ENCODE measurements around the gene ZRANB3.
"Not testable (repeated sequence)": the region's sequence is repeated elsewhere in the genome, so short reads cannot be mapped to it uniquely, and the experiment has no call there.

The ZRANB3 gene

DNA sequence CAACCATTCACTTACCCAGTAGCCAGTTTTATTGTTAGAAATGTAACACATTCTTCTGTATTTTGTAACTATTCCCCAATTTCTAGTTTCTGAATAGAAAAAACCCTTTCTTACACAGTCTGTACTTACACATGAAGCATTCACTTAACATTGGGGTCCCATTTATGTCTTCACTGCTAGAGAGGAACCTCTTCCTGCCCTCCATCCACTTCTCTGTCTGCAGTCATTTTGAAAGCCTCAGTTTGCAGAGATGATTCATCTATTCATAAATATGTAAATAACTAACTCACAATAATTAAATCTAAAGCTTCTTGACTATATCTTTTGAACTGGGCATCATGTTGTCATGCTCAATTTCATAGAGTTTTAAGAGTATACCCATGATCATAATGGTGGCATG is 55.9 kb downstream of the ZRANB3 start:
- FAIRE-seq, result no peak

DNA sequence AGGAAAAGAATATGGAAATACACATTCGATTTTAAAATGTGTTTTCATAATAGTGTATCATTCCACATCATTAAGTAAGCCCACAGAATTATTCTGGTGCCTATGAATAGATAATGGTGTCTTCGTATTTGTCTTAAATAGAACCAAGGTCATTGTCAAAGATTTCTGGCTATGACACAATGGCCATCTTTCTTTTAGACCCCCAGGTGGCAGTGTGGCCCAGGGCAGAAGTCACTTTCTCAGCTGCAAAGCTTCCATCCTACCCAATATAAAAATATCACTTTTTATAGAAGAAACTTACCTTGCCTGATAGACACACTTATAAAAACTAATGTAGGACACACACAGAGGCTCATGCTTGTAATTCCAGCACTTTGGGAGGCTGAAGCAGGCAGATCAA is 57.5 kb downstream of the ZRANB3 start:
- FAIRE-seq, result peak; percentile 37

DNA sequence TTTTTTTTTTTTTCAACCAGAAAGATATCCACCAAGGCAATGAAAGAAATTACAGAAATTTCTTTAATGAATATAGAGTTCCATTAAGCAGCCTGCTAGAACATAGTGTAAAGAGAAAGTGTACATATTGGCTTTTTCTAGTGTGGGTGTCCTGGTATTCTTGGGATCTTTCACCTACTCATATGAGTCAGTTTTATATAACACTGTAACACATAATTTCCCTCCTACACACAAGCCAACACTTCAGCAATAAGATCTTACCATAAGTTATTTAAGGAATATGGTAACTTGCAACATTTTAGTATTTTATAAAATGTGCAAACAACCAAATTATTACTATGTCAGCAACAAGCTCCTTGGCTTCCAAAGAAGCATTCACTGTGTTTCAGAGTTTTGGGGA is 59.9 kb downstream of the ZRANB3 start:
- FAIRE-seq, result no peak

DNA sequence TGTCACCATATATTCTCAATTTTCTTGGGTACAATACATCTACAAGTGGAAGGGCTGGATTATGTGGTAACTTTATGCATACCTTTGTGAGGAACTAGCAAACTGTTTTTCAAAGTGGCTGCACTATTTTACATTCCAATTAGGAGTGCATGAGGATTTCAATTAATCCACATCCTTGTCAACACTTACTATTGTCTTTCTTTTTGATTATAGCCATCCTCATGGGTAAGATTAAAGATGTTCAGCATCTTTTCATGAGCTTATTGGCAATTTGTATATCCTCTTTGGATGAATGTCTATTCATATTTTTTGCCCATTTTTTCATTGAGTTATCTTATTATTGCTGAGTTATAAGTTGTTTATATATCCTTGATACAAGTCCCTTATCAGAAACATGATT is 73.7 kb downstream of the ZRANB3 start:
- no peak for FAIRE-seq

DNA sequence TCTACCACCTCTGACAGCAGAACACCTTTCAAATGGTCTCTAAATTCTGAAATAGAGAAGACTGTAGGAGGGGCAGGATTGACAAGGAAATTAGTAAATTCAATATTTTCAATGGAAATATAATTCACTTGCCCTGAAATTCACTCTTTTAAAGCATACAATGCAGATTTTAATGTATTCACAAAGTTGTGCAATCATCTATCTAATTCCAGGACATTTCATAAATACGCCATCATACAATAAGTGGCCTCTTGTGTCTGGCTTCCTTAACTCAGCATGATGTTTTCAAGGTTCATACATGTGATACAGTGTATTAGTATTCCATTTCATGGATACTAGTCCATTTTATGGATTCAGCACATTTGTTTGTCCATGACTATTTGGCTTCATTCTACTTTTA is 74.2 kb downstream of the ZRANB3 start:
- FAIRE-seq, result no peak

DNA sequence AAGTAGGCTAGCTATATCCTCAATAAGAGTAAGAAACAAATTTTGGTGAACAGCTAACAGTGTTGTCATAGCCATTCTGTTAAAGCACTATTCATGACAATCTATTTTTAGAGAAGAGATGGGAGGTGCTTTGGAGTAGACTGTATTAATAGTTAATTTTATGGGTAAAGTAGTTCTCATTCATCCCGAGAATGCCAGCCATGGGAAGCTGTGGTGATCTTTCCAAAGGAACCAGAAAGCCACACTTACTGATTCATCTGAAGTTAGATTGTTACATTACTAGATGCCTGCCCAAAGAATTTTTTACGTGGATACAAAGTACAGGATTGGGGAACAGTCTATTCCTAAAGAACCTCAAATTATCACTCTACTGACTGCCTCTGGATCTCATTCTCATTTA is 74.6 kb downstream of the ZRANB3 start:
- no peak for FAIRE-seq

DNA sequence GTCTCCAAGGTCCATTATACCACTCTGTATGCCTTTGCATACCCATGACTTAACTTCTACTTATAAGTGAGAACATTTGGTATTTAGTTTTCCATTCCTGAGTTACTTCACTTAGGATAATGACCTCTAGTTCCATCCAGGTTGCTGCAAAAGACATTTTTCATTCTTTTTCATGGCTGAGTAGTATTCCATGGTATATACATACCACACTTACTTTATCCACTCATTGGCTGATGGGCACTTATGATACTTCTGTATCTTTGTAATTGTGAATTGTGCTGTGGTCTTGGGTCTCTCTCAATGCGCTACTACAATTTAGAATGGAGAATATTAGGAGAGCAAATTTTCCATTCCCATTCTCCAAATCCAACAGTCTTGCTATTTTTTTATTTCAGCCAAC is 76.4 kb downstream of the ZRANB3 start:
- FAIRE-seq, result no peak

DNA sequence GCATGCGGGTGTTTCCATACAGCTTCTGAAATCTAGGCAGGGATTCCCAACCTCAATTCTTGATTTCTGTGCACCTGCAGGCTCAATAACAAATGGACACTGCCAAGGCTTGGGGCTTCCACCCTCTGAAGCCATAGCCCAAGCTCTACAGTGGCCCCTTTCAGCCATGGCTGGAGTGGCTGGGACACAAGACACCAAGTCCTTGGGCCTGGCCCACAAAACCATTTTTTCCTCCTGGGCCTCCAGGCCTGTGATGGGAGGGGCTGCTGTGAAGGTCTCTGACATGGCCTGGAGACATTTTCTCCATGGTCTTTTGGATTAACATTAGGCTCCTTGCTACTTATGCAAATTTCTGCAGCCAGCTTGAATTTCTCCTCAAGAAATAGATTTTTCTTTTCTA is 78.0 kb downstream of the ZRANB3 start:
- FAIRE-seq, result not testable (repeated sequence)

DNA sequence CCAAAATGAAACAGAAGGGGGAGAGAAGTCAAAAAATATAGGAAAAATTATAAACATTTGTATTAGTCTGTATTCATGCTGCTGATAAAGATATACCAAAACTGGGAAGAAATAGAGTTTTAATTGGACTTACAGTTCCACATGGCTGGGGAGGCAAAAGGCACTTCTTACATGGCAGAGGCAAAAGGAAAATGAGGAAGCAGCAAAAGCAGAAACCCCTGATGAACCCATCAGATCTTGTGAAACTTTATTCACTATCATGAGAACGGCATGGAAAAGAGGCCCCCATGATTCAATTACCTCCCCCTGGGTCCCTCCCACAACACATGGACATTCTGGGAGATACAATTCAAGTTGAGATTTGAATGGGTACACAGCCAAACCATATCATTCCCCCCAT is 79.1 kb downstream of the ZRANB3 start:
- FAIRE-seq, result no peak

DNA sequence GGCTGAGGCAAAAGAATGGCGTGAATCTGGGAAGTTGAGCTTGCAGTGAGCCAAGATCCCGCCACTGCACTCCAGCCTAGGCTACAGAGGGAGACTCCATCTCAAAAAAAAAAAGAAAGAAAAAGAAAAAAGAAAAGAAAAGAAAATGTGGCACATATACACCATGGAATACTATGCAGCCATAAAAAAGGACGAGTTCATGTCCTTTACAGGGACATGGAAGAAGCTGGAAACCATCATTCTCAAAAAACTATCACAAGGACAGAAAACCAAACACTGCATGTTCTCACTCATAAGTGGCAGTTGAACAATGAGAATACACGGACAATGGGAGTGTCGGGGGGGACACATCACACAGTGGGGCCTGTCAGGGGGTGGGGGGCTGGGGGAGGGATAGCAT is 88.0 kb downstream of the ZRANB3 start:
- not testable (repeated sequence) for FAIRE-seq

DNA sequence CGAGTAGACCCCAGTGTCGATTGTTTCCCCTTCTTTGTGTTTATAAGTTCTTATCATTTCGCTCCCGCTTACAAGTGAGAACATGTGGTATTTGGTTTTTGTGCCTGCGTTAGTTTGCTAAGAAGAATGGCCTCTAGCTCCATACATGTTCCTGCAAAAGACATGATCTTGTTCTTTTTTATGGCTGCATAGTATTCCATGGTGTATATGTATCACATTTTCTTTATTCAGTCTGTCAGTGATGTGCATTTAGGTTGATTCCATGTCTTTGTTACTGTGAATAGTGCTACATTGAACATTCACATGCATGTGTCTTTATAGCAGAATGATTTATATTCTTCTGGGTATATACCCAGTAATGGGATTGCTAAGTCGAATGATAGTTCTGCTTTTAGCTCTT is 95.9 kb downstream of the ZRANB3 start:
- not testable (repeated sequence) for FAIRE-seq

DNA sequence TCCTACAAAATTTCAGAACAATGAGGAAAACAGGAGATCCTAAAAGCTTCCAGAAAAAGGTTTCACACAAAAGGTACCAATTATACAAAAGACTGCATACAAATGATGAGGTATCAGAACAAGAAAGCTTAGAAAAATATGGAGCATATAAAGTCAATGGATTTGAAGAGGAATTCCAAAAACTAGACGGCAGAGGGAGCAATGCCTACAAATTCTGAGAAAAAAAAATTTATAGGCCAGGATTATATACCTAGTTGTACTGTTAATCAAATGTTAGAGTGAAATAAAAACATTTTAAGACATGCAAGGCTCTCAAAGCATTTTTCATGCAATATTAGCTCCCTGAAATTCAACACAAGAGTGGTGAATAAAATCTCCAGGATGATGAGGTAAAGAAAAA is 106.2 kb downstream of the ZRANB3 start:
- FAIRE-seq, result peak; percentile 45

DNA sequence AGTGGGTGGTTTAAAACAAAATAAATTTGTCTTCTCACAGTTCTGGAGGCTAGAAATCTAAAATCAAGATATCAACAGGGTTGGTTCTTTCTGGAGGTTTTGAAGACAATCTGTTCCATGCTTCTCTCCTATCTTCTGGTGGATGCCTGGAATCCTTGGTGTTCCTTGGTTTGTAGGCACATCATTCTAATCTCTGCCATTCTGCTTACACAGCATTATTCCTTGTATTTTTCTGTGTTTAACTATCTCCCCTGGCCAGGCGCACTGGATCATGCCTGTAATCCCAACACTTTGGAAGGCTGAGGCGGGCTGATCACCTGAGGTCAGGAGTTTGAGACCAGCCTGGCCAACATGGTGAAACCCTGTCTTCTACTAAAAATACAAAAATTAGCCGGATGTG is 108.1 kb downstream of the ZRANB3 start:
- no peak for FAIRE-seq

DNA sequence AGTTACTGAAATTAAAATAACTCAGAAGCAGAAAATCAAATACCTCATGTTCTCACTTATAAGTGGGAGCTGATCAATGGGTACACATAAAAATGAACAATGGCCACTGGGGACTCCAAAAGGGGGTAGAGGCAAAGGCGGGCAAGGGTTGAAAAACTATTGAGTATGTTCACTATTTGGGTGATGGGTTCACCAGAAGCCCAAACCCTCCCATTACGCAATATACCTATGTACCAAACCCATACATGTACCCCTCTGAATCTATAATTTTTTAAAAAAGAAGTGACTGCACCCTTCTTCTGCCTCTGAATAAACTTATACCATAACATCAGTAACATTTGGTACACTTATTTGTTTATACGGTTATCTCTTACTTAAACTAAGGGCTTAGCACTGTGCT is 119.4 kb downstream of the ZRANB3 start:
- no peak for FAIRE-seq

DNA sequence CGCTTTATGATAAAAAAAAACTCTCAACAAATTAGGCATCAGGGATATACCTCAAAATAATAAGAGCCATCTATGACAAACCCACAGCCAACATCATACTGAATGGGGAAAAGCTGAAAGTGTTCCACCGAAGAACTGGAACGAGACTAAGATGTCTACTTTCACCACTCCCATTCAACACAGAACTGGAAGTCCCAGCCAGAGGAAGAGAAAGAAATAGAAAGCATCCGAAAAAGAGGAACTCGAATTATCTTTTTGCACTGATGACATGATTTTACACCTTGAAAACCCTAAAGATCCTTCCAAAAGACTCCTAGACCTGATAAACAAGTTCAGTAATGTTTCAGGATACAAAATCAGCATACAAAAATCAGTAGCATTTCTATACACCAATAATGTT is 121.6 kb downstream of the ZRANB3 start:
- FAIRE-seq, result no peak

DNA sequence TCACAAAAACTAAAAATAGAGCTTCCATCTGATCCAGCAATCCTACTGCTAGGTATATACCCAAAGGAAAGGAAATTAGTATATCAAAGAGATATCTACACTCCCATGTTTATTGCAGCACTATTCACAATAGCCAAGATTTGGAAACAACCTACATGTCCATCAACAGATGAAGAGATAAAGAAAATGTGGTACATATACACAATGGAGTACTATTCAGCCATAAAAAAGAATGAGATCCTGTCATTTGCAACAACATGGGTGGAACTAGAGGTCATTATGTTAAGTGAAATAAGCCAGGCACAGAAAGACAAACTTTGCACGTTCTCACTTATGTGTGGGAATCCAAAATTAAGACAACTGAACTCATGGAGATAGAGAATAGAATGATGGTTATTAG is 134.8 kb downstream of the ZRANB3 start:
- not testable (repeated sequence) for FAIRE-seq

DNA sequence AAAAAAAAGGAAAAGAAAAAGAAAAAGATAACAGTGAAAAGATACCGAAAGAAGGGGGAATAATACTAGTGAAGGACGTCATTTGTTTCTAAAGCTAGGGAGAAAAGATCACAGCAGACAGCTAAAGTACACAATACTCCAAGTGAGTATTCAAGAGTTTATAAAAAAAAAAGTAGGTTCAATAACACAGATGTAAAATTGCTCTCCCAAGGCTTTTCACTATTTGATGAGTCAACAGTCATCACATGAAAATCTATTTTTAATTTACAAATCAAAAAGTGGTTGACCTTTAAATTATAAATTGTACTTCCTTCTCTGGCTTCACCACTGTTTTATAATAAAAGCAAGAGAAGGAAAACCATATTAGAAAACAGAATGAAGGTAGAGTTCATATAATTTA is 144.0 kb downstream of the ZRANB3 start:
- FAIRE-seq, result no peak

DNA sequence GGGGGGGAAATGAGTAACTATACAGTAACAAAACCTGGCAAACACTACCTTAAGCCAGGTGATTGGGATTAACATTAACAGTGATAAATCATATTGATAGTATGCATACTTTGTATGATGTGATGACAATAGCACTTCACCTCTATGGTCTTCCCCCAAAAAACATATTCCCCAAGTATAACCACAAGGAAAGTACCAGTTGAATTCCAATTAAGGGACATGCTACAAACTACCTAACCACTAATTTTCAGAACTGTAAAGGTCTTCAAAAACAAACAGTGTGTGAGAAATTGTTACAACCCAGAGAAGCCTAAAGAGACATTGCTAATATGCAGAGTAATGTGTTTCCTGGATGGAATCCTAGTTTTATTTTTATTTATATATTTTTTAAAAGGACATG is 152.4 kb downstream of the ZRANB3 start:
- no peak for FAIRE-seq

DNA sequence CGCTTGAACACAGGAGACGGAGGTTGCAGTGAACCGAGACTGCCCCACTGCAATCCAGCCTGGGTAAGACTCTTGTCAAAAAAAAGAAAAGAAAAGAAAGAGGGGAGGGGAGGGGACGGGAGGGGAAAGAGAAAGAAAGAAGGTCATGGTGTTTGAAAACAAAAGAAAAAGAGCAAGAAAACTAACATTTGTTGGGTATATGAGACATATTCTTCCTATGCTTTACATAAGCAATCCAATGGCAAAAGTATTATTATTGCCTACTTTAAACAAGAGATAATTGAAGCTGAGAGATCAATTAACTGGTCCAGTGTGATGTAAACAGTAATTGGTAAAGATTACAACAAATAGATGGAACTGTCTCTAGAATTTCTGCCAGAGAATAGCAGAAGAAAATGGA is 157.3 kb downstream of the ZRANB3 start:
- FAIRE-seq, result no peak

DNA sequence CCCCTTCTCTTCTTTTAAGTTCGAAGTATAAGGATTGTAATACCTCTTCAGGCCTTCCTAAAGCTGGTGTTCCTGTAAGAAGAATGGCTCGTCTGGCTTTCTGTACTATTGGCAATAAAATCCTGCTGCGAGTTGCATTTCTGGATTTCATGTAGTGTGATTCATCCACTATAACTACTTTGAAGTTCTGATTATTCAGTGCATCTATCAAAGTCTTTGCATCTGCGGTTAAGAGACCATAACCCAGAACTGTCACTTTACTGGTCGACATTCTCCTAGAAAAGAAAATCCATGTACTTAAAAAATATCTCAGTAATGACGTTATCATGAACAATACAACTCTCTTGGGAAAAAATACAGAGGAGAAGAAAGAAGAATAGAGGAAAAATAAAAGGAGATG is 181.1 kb downstream of the ZRANB3 start:
- FAIRE-seq, result no peak

DNA sequence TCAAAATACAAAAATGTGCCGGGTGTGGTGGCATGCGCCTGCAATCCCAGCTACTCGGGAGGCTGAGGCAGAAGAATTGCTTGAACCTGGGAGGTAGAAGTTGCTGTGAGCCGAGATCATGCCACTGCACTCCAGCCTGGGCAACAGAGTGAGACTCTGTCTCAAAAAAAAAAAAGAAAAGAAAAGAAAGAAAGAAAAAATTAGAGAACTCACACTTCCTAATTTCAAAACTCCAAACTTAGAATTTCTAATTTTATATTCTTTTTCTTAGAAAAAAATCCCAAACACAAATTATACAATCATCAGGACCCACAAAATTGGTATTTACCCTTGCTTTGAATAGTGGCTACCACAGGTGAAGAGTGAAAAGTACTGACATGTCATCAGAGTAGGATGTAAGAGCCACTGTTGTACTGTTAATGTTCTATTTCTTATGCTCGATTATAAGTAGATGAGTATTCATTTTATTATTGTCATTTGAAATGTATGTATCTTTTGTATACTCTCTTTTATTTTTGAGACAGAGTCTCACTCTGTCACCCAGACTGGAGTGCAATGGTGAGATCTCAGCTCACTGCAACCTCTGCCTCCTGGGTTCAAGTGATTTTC is 182.8 kb downstream of the ZRANB3 start:
- FAIRE-seq, result not testable (repeated sequence)

DNA sequence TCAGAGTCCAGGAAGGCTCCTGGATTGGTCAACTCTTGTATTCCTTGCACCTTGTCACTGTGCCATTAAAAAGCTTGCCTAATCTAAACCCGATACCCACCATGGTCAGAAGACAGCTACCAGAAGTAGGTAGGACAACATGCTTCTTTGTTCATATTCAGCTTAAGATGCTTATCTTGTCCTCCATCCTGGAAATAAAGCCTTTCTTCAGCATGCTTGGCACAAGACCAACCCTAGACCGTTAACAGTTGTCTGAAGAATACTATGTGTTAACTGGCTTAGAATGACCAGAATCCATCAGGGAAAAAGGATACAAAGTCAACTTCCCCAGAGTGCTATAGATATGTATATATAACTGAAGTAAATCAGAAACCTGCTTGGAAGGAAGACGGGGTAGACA is 193.9 kb downstream of the ZRANB3 start:
- FAIRE-seq, result no peak

DNA sequence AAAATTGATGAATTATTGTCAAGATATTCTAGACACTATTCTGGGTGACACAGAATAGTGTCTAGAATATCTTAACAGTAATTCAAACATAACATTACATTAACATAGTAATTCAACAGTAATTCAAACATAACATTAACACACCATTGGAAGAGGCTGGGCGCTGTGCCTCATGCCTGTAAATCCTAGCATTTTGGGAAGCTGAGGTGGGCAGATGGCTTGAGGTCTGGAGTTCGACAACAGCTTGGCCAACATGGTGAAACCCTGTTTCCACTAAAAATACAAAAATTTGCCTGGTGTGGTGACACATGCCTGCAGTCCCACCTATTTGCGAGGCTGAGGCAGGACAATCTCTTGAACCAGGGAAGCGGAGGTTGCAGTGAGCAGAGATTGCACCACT is 195.8 kb downstream of the ZRANB3 start:
- FAIRE-seq, result no peak

DNA sequence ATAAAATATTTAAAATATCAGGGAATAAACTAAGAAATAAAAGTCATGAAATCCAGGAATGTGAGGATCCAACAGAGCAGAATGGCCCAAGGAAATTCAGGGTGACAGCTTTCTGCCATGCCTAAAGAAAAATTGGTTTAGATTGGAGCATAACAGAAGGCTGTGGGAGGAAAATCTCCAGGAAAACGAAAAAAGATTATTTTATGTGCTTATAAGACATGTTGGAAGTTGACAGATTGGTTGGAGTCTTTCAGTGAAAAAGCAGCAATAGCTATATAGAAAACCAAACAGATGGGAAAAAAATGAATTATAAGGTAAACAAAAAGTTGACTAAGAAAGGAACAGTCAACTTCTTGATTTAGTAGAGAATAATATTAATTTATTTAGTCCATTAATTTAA is 203.9 kb downstream of the ZRANB3 start:
- FAIRE-seq, result no peak

DNA sequence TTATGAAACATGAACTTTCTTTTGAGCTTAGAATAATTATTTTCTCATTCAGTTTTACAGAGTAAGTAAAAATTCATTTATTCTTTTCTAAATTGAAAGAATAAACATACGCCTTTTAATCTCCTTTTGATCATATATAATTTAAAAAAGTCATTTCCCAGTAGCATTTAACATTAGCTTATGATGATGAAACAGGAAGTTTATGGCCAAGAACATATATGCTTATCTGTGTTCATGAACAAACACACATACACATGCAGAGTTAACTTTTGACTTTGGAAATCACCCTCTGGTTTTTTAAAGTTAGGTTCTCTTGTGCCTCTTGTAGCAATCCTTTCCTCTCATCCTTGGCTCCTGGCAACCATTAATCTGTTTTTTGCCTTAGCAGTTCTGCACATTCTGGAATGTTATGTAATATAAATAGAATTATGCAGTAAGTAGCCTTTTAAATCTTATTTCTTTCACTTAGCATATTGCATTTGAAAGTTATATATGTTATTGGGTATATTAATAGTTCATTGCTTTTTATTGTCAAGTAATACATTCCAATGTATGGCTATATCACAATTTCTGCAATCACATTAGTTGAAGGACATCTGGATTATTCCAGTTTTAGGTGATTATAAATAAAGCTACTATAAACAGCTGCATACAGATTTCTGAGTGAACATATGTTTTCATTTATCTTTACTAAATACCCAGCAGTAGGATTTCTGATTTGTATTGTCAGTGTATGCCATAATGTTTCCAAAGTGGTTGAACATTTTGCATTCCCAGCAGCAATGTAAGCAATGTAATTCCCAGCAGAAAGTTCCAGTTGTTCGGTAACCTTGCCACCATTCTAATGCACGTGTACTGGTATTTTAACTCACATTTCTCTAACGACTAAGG is 210.3 kb downstream of the ZRANB3 start:
- peak; percentile 34 for FAIRE-seq

Data from TTC549 (cell line).